Suprapubic skin (tissue), 4 donors: ENCODE measurements around the gene SETBP1. TPM values are rescaled to one million over a fixed set of nuclear protein-coding genes. Genes with fewer than 3 reads are reported as not detected.

Experiments used
- DNase-seq, 2 donors: peaks; one replicate each; pipeline ENCODE4 v3.0.0-alpha.2; 2019; ENCODE audit warnings: low spot score in 2 of 2
- H3K27ac ChIP-seq: fragments of 200-600 bp; sonication (generic); one replicate; pipeline ENCODE4 v1.5.1; 2019
- H3K27me3 ChIP-seq: fragments of 200-600 bp; sonication (generic); one replicate; pipeline ENCODE4 v1.5.1; 2019
- H3K36me3 ChIP-seq: fragments of 200-600 bp; sonication (generic); one replicate; pipeline ENCODE4 v1.5.1; 2019
- H3K4me1 ChIP-seq: fragments of 200-600 bp; sonication (generic); one replicate; pipeline ENCODE4 v1.5.1; 2019
- H3K4me3 ChIP-seq: fragments of 200-600 bp; sonication (generic); one replicate; pipeline ENCODE4 v1.5.1; 2019; ENCODE audit warnings: mild to moderate bottlenecking
- H3K9me3 ChIP-seq: fragments of 200-600 bp; sonication (generic); one replicate; pipeline ENCODE4 v1.5.1; 2019
- CTCF ChIP-seq, 2 donors: fragments of 200-600 bp in 1 of 2; fragments of 450-650 bp in 1 of 2; sonication (generic) in 1 of 2; IDR thresholded peaks; one replicate each; pipeline ENCODE4 v1.5.1; 2016 to 2019; ENCODE audit warnings: antibody characterized with exemption in 2 of 2, mild to moderate bottlenecking in 1 of 2, moderate library complexity in 1 of 2
- EP300 ChIP-seq: sonication (generic); formaldehyde crosslinking; IDR thresholded peaks from one replicate; pipeline ENCODE4 v1.6.1; 2017; ENCODE audit warnings: antibody characterized with exemption
- POLR2A ChIP-seq, 2 donors: fragments of 450-650 bp; IDR thresholded peaks; one replicate each; pipeline ENCODE4 v1.6.1; 2017; ENCODE audit warnings: antibody characterized with exemption in 2 of 2, mild to moderate bottlenecking in 2 of 2, moderate library complexity in 2 of 2
- POLR2AphosphoS5 ChIP-seq, 3 donors: sonication (generic); formaldehyde crosslinking; IDR thresholded peaks; one replicate each; pipeline ENCODE4 v1.6.1; 2017; ENCODE audit warnings: antibody characterized with exemption in 3 of 3
- WGBS: methylation state at CpG from one replicate; pipeline ENCODE4 v1.1.5; 2018; 5-methylcytosine and 5-hydroxymethylcytosine counted together
- total RNA-seq, 4 donors: library from RNA; depleted of rRNA; stranded (reverse); fragments of >200 nt; gene quantifications; one replicate each; pipeline ENCODE4 v1.1.0, GENCODE V29; 2016

The SETBP1 gene
- total RNA-seq, 4 donors from 2014 or later = 13.1 to 25.6 (median 17.2) TPM

- no peak overlapping the region for H3K27ac ChIP-seq
- no peaks in the 10 kb centered on the region for H3K4me1 ChIP-seq
- no peak overlapping the region for H3K4me3 ChIP-seq
- no peak for DNase-seq
- H3K36me3 ChIP-seq = no peaks in the 10 kb centered on the region
- 97% methylated on average over 1 of the region's 1 CpG for WGBS
- H3K27me3 ChIP-seq = no peaks in the 10 kb centered on the region
- TF ChIP-seq CTCF (IDR thresholded peaks at IDR 0.05) (no peak), EP300 (no peak), POLR2A (IDR thresholded peaks at IDR 0.05) (no peak), POLR2AphosphoS5 (IDR thresholded peaks at IDR 0.05) (no peak)
- H3K9me3 ChIP-seq = no peaks in the 10 kb centered on the region
These were observed 131.7 kb downstream of the SETBP1 start for GRCh38 chr18:44812426-44812825.

DNA sequence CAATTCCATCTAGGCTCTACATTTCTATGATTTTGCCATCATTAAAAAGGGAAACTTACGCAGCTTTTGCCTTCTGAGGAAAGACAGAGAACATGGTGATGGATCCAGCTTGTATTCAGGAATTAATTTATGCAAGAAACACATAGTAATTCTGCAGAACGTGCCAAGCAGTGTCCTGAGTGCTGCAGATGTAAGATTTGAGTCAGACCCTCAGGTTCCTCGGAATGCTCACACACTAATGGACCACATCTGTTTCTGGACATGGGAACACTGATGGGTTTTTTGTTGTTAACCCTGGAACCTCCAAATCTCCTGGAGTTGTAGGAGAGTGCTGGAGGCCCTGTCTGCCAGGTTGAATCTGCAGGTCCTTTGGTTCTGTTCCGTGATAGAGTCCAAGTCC is 132.9 kb downstream of the SETBP1 start:
- DNase-seq = no peak
- TF ChIP-seq POLR2AphosphoS5 (IDR thresholded peaks at IDR 0.05) = no peak
- TF ChIP-seq POLR2A (IDR thresholded peaks at IDR 0.05) = no peak
- no peak for TF ChIP-seq EP300
- TF ChIP-seq CTCF (IDR thresholded peaks at IDR 0.05) = no peak
- no peaks in the 10 kb centered on the region for H3K36me3 ChIP-seq
- 85% methylated on average over 3 of the region's 4 CpGs for WGBS
- no peaks in the 10 kb centered on the region for H3K4me1 ChIP-seq
- H3K9me3 ChIP-seq = no peaks in the 10 kb centered on the region
- H3K27ac ChIP-seq = no peak overlapping the region
- no peaks in the 10 kb centered on the region for H3K27me3 ChIP-seq
- H3K4me3 ChIP-seq = no peak overlapping the region

DNA sequence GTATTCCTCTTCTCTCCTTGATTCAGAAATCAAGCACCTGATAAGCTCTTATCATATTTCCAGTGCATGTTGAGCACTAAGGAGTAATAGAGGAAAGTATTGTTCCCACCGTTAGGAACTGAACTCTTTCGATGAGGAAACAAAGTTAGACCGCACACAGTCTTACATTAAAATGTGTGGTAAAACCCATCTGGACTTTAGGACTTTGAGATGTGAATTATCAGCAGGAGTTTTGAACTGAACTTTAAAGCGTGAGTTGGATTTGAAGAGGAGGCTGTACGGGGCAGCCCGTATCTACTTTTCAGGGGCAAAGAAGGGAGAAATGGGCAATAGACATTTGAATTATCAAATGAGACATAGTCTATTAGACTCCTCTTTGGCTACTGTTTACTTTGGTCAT is 134.4 kb downstream of the SETBP1 start:
- 97% methylated on average over 6 of the region's 6 CpGs for WGBS
- Histone ChIP-seq H3K4me1 (no peaks in the 10 kb centered on the region), H3K36me3 (no peaks in the 10 kb centered on the region), H3K27ac (no peak overlapping the region), H3K9me3 (no peaks in the 10 kb centered on the region), H3K27me3 (no peaks in the 10 kb centered on the region), H3K4me3 (no peak overlapping the region)
- DNase-seq = no peak
- no peak for TF ChIP-seq EP300
- TF ChIP-seq POLR2A (IDR thresholded peaks at IDR 0.05) = no peak
- no peak for TF ChIP-seq CTCF (IDR thresholded peaks at IDR 0.05)
- TF ChIP-seq POLR2AphosphoS5 (IDR thresholded peaks at IDR 0.05) = no peak

DNA sequence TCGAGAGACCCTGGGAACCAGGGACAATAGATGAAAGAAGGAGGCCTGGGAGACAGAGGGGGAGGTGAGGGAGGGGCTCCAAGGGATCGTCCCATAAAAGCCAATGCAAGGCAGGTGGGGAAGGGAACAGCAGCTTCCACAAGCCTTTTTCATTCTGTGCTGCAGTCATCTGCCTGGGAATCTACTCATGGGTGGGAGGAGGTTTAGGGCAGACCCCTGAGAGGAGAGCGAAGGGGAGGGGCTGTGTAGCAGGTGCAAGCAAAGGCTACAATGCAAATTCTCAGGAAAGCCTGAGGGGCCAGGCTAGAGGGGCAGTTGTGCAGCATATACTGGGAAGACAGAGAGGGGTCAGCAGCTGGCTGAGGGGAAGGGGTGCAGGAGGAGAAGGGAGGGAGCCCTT is 135.4 kb downstream of the SETBP1 start:
- no peak for TF ChIP-seq POLR2AphosphoS5 (IDR thresholded peaks at IDR 0.05)
- TF ChIP-seq EP300 = no peak
- no peak for TF ChIP-seq POLR2A (IDR thresholded peaks at IDR 0.05)
- no peak for TF ChIP-seq CTCF (IDR thresholded peaks at IDR 0.05)
- WGBS = 68% methylated on average over 3 of the region's 3 CpGs
- Histone ChIP-seq H3K4me3 (no peak overlapping the region), H3K4me1 (no peaks in the 10 kb centered on the region), H3K36me3 (no peaks in the 10 kb centered on the region), H3K27me3 (no peaks in the 10 kb centered on the region), H3K27ac (no peak overlapping the region), H3K9me3 (no peaks in the 10 kb centered on the region)
- DNase-seq = no peak

DNA sequence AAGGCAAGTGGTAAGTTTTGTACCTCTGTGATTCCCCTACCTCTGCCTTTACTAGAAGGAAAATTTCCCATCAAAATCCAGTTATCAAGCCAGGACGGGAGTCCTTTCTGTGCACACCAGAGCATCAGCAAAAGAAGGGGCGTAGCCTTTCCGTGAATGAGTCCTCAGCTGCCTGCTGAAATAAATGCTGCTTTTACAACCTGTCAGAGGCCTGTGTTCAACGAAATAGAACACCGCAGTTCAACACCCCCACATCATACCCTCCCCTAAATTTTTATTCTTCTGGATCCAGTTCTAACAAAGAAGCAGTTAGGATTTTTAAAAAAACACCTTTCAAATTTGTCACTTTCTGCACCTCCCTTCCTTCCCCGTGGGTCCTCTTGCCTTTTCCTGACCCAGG is 135.8 kb downstream of the SETBP1 start:
- Histone ChIP-seq H3K36me3 (no peaks in the 10 kb centered on the region), H3K4me1 (no peaks in the 10 kb centered on the region), H3K27ac (no peak overlapping the region), H3K27me3 (no peaks in the 10 kb centered on the region), H3K4me3 (no peak overlapping the region), H3K9me3 (no peaks in the 10 kb centered on the region)
- no peak for TF ChIP-seq CTCF (IDR thresholded peaks at IDR 0.05)
- TF ChIP-seq POLR2AphosphoS5 (IDR thresholded peaks at IDR 0.05) = no peak
- TF ChIP-seq EP300 = no peak
- no peak for TF ChIP-seq POLR2A (IDR thresholded peaks at IDR 0.05)
- 94% methylated on average over 6 of the region's 6 CpGs for WGBS
- DNase-seq = no peak
